HG03280 (cell line): ENCODE measurements around the gene SGMS1.
"Not testable (repeated sequence)": the region's sequence is repeated elsewhere in the genome, so short reads cannot be mapped to it uniquely, and the experiment has no call there.

Source experiments
- ATAC-seq: cut with Tn5 transposase; IDR thresholded peaks from one replicate; pipeline ENCODE4 v1.9.1; 2021; ENCODE audit warnings: mild to moderate bottlenecking, moderate library complexity; ENCODE audit not compliant: unreplicated experiment

The SGMS1 gene

GRCh38 chr10:50561816-50562215 lies 61.9 kb downstream of the SGMS1 start:
- ATAC-seq, result peak; percentile 50

- no peak for ATAC-seq
These were observed 62.5 kb downstream of the SGMS1 start for GRCh38 chr10:50561266-50561665.

- ATAC-seq, result no peak
These were observed 63.4 kb downstream of the SGMS1 start for GRCh38 chr10:50560370-50560769.

- ATAC-seq, result no peak
These were observed 65.4 kb downstream of the SGMS1 start for GRCh38 chr10:50558371-50558770.

GRCh38 chr10:50557130-50557682 lies 66.5 kb downstream of the SGMS1 start:
- no peak for ATAC-seq

- no peak for ATAC-seq
These were observed 67.3 kb downstream of the SGMS1 start for GRCh38 chr10:50556237-50557120.

- ATAC-seq, result no peak
These were observed 68.7 kb downstream of the SGMS1 start for GRCh38 chr10:50554995-50555568.

- ATAC-seq, result no peak
These were observed 69.3 kb downstream of the SGMS1 start for GRCh38 chr10:50554376-50554994.

- ATAC-seq, result peak; percentile 46
These were observed 70.8 kb downstream of the SGMS1 start for GRCh38 chr10:50552771-50553535.

GRCh38 chr10:50552308-50552707 lies 71.4 kb downstream of the SGMS1 start:
- no peak for ATAC-seq

- ATAC-seq, result no peak
These were observed 71.9 kb downstream of the SGMS1 start for GRCh38 chr10:50551894-50552293.

GRCh38 chr10:50550291-50550839 lies 73.4 kb downstream of the SGMS1 start:
- no peak for ATAC-seq

- ATAC-seq, result not testable (repeated sequence)
These were observed 74.6 kb downstream of the SGMS1 start for GRCh38 chr10:50549186-50549585.

- ATAC-seq, result not testable (repeated sequence)
These were observed 75.3 kb downstream of the SGMS1 start for GRCh38 chr10:50548481-50548880.

GRCh38 chr10:50546287-50546686 lies 77.5 kb downstream of the SGMS1 start:
- not testable (repeated sequence) for ATAC-seq

- no peak for ATAC-seq
These were observed 77.9 kb downstream of the SGMS1 start for GRCh38 chr10:50545846-50546245.

- no peak for ATAC-seq
These were observed 78.8 kb downstream of the SGMS1 start for GRCh38 chr10:50544857-50545429.

- no peak for ATAC-seq
These were observed 79.5 kb downstream of the SGMS1 start for GRCh38 chr10:50544095-50544856.

GRCh38 chr10:50542871-50543270 lies 80.9 kb downstream of the SGMS1 start:
- ATAC-seq, result no peak
